Stomach (tissue), 4 donors: ENCODE measurements around the gene TM9SF1.

Experiments
- CTCF ChIP-seq, 7 experiments: fragments of 450-650 bp in 4 of 7; fragments of 200-600 bp in 3 of 7; sonication (generic) in 3 of 7; IDR thresholded peaks; one replicate each; pipeline ENCODE4 v1.5.1; 2016 to 2019; ENCODE audit warnings: antibody characterized with exemption in 7 of 7, control low read depth in 2 of 7, mild to moderate bottlenecking in 1 of 7
- POLR2A ChIP-seq, 4 donors: fragments of 450-650 bp; IDR thresholded peaks; one replicate each; pipeline ENCODE4 v1.6.1; 2016; ENCODE audit warnings: antibody characterized with exemption in 4 of 4, control low read depth in 2 of 4, mild to moderate bottlenecking in 1 of 4, moderate library complexity in 1 of 4

- TF ChIP-seq CTCF (IDR thresholded peaks at IDR 0.05) (no peak), POLR2A (IDR thresholded peaks at IDR 0.05) (no peak)
Observed at GRCh38 chr14:24197056-24197450, 1.8 kb upstream of the TM9SF1 start.
